DND-41 (cell line): ENCODE data around the gene MTMR2.

Experiments
- ATAC-seq: fragments of 200-7000 bp; cut with Tn5 transposase; 3 replicates; pipeline ENCODE4 v1.9.1; 2021; ENCODE audit warnings: low read depth; ENCODE audit not compliant: insufficient read depth
- DNase-seq: peaks from one replicate; pipeline ENCODE4 v3.0.0-alpha.2; 2020
- H2AFZ ChIP-seq: 2 replicates; pipeline ENCODE4 v1.6.0; 2012; ENCODE audit warnings: low read depth, low read length
- H3K27ac ChIP-seq: 2 replicates; pipeline ENCODE4 v1.5.1; 2012; ENCODE audit warnings: low read length, inconsistent platforms
- H3K27me3 ChIP-seq: fragments of 200-600 bp; sonication (generic); 2 replicates; pipeline ENCODE4 v1.6.0; 2012; ENCODE audit warnings: low read length, mild to moderate bottlenecking, inconsistent platforms; ENCODE audit not compliant: insufficient read depth, poor library complexity
- H3K36me3 ChIP-seq: 2 replicates; pipeline ENCODE4 v1.5.1; 2012; ENCODE audit warnings: low read length, inconsistent platforms; ENCODE audit not compliant: insufficient read depth
- H3K4me1 ChIP-seq: 2 replicates; pipeline ENCODE4 v1.5.1; 2012; ENCODE audit warnings: mild to moderate bottlenecking, low read length; ENCODE audit not compliant: insufficient read depth
- H3K4me2 ChIP-seq: 2 replicates; pipeline ENCODE4 v1.6.0; 2012; ENCODE audit warnings: mild to moderate bottlenecking, moderate library complexity, low read length, inconsistent platforms; ENCODE audit not compliant: insufficient read depth
- H3K4me3 ChIP-seq, 2 experiments: fragments of 200-600 bp in 1 of 2; shearing (Covaris generic) in 1 of 2; 2 replicates each; pipeline ENCODE4 v1.5.1; 2012 to 2016; ENCODE audit warnings: inconsistent platforms in 2 of 2, low read length in 2 of 2, mild to moderate bottlenecking in 2 of 2, low read depth in 1 of 2, moderate library complexity in 1 of 2
- H3K79me2 ChIP-seq: 2 replicates; pipeline ENCODE4 v1.6.0; 2012; ENCODE audit warnings: low read length, inconsistent platforms; ENCODE audit not compliant: insufficient read depth
- H3K9ac ChIP-seq: 2 replicates; pipeline ENCODE4 v1.6.0; 2012; ENCODE audit warnings: low read depth, mild to moderate bottlenecking, inconsistent platforms, low read length, moderate library complexity
- H3K9me3 ChIP-seq: 2 replicates; pipeline ENCODE4 v1.5.1; 2012; ENCODE audit warnings: low read length, moderate library complexity, mild to moderate bottlenecking, inconsistent platforms; ENCODE audit not compliant: insufficient read depth, severe bottlenecking
- H4K20me1 ChIP-seq: 2 replicates; pipeline ENCODE4 v1.6.0; 2012; ENCODE audit warnings: low read length; ENCODE audit not compliant: insufficient read depth
- EZH2 ChIP-seq: IDR thresholded peaks from 3 replicates; pipeline ENCODE4 v1.6.1; 2012; ENCODE audit warnings: borderline replicate concordance, low read depth, mild to moderate bottlenecking, moderate library complexity, low read length, inconsistent platforms; ENCODE audit not compliant: severe bottlenecking
- TF ChIP-seq, protein P1 (sequence below): IDR thresholded peaks from 2 replicates; pipeline ENCODE4 v1.5.1; 2012; ENCODE audit warnings: borderline replicate concordance, low read length, moderate library complexity, mild to moderate bottlenecking; ENCODE audit not compliant: poor library complexity, severe bottlenecking; ENCODE audit errors: extremely low read depth

Gene MTMR2

DNA sequence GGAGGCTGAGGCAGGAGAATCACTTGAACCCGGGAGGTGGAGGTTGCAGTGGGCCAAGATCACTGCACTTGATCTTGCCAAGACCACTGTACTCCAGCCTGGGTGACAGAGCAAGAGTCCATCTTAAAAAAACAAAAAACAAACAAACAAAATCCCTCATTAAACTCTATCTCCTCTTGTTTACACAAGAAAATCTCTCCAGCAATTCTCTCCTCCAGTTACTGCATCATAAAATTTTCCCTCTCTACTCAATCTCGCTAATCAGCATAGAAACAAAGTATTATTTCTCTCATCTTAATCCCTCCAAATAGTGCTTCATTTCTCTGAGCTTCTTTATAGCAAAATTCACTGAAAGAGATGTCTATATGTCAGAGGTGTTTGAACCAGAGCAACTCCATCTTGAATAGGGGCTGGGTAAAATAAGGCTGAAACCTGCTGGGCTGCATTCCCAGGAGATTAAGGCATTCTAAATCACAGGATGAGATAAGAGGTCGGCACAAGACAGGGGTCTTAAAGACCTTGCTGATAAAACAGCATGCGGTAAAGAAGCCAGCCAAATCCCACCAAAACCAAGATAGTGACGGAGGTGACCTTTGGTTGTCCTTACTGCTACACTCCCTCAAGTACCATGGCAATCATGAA lies 19.8 kb downstream of the MTMR2 start:
- no peak overlapping the region for H2AFZ ChIP-seq
- no peak for DNase-seq
- no peaks in the 10 kb centered on the region for H3K4me1 ChIP-seq
- no peak for ATAC-seq
- H3K4me3 ChIP-seq: no peak overlapping the region
- H3K27me3 ChIP-seq: no peaks in the 10 kb centered on the region
- H3K27ac ChIP-seq: no peak overlapping the region
- H3K4me2 ChIP-seq: no peak overlapping the region
- H3K36me3 ChIP-seq: no peaks in the 10 kb centered on the region
- no peak overlapping the region for H3K9ac ChIP-seq
- peaks cover 6% of the 10 kb centered on the region; the same call in 1 of the 2 replicates for H4K20me1 ChIP-seq
- no peak for TF ChIP-seq EZH2
- TF ChIP-seq, protein P1, sequence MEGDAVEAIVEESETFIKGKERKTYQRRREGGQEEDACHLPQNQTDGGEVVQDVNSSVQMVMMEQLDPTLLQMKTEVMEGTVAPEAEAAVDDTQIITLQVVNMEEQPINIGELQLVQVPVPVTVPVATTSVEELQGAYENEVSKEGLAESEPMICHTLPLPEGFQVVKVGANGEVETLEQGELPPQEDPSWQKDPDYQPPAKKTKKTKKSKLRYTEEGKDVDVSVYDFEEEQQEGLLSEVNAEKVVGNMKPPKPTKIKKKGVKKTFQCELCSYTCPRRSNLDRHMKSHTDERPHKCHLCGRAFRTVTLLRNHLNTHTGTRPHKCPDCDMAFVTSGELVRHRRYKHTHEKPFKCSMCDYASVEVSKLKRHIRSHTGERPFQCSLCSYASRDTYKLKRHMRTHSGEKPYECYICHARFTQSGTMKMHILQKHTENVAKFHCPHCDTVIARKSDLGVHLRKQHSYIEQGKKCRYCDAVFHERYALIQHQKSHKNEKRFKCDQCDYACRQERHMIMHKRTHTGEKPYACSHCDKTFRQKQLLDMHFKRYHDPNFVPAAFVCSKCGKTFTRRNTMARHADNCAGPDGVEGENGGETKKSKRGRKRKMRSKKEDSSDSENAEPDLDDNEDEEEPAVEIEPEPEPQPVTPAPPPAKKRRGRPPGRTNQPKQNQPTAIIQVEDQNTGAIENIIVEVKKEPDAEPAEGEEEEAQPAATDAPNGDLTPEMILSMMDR: no peak
- H3K9me3 ChIP-seq: no peaks in the 10 kb centered on the region
- peaks cover 75% of the 10 kb centered on the region for H3K79me2 ChIP-seq

DNA sequence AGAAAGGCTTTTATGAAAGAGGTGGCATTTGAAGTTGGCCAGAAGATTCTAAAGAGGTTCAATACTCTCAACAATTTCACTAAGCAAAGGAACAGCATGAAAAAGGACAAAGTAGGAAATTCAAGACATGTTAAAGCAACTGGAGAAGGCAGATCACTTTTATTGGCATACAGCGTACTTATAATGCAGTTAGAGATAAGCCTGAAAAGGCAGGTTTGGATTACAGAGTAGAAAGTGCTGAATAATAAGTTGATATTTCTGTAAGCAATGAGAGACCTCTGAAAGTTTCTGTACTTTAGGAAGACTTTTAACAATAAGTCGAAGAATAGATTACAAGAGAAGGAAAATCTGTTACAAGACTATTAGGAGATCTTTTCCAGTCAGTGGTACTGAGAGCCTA lies 25.1 kb downstream of the MTMR2 start:
- DNase-seq (no peak), ATAC-seq (no peak)
- no peaks in the 10 kb centered on the region for H3K9me3 ChIP-seq
- no peaks in the 10 kb centered on the region for H3K36me3 ChIP-seq
- H3K4me2 ChIP-seq: no peak overlapping the region
- peaks cover 58% of the 10 kb centered on the region for H3K79me2 ChIP-seq
- no peak overlapping the region for H3K27ac ChIP-seq
- TF ChIP-seq EZH2: no peak
- TF ChIP-seq, protein P1: no peak
- H3K9ac ChIP-seq: no peak overlapping the region
- H3K4me1 ChIP-seq: no peaks in the 10 kb centered on the region
- no peaks in the 10 kb centered on the region for H3K27me3 ChIP-seq
- H3K4me3 ChIP-seq: no peak overlapping the region
- no peak overlapping the region for H2AFZ ChIP-seq
- H4K20me1 ChIP-seq: peaks cover 6% of the 10 kb centered on the region; the same call in 1 of the 2 replicates

DNA sequence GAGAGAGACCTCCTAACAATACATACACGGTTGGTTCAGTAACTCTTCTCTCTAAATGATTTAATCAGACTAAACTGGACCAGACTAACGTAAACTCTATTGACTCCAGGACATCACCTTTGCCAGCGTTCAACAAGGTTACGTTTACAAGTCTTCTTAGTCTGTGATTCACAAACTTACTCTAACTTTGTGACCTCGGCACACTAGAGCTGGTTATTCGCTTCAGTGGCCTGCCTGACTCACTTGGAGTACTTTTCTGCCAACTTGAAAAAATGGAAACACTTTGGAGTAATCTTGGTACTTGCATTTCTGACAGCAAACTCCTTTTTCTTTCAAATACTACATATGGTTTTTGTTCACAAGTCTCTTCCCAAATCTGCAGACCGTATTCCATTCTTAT lies 26.2 kb downstream of the MTMR2 start:
- no peak for DNase-seq
- Histone ChIP-seq H3K4me3 (no peak overlapping the region), H3K9ac (no peak overlapping the region), H3K27ac (no peak overlapping the region), H3K4me1 (no peaks in the 10 kb centered on the region), H3K79me2 (peaks cover 52% of the 10 kb centered on the region), H2AFZ (no peak overlapping the region), H3K36me3 (no peaks in the 10 kb centered on the region), H3K4me2 (no peak overlapping the region), H4K20me1 (peaks cover 6% of the 10 kb centered on the region; the same call in 1 of the 2 replicates), H3K9me3 (no peaks in the 10 kb centered on the region), H3K27me3 (no peaks in the 10 kb centered on the region)
- no peak for ATAC-seq
- TF ChIP-seq EZH2: no peak
- TF ChIP-seq, protein P1: no peak

DNA sequence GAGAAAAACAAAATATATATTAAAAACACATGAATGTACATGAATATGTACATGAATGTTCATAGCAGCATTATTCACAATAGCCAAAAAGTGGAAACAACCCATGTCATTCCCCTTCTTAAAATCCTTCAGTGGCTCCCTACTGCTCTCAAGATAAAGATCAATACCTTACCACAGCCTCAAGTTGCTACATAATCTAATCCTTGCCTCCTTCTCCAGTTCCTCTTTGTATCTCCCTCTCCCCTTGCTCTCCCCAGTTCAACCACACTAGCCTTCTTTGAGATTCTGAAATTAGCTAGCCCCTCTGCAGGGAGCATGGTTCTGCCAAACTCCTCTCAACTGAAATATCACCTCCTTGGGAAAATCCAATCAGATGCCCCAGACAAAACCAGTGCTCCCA lies 28.1 kb downstream of the MTMR2 start:
- no peaks in the 10 kb centered on the region for H3K9me3 ChIP-seq
- H3K36me3 ChIP-seq: no peaks in the 10 kb centered on the region
- peaks cover 6% of the 10 kb centered on the region; the same call in 1 of the 2 replicates for H4K20me1 ChIP-seq
- DNase-seq (no peak), ATAC-seq (no peak)
- TF ChIP-seq, protein P1: no peak
- TF ChIP-seq EZH2: no peak
- H3K27me3 ChIP-seq: no peaks in the 10 kb centered on the region
- no peak overlapping the region for H3K4me2 ChIP-seq
- H2AFZ ChIP-seq: no peak overlapping the region
- peaks cover 44% of the 10 kb centered on the region for H3K79me2 ChIP-seq
- no peaks in the 10 kb centered on the region for H3K4me1 ChIP-seq
- H3K27ac ChIP-seq: no peak overlapping the region
- H3K4me3 ChIP-seq: no peak overlapping the region
- no peak overlapping the region for H3K9ac ChIP-seq
